Uterus (tissue), 2 donors: ENCODE results near the gene TROAP.
A peak's percentile ranks its signal among the peaks of the same experiment; 100 is the strongest.

Source experiments
- CTCF ChIP-seq, 4 experiments: fragments of 200-600 bp in 2 of 4; fragments of 450-650 bp in 2 of 4; sonication (generic) in 2 of 4; IDR thresholded peaks; one replicate each; pipeline ENCODE4 v1.5.1; 2016 to 2019; ENCODE audit warnings: antibody characterized with exemption in 4 of 4, mild to moderate bottlenecking in 2 of 4, moderate library complexity in 1 of 4
- POLR2A ChIP-seq, 2 donors: fragments of 450-650 bp; IDR thresholded peaks; one replicate each; pipeline ENCODE4 v1.6.1; 2016; ENCODE audit warnings: antibody characterized with exemption in 2 of 2, mild to moderate bottlenecking in 1 of 2, moderate library complexity in 1 of 2

GRCh38 chr12:49369411-49370145, 46.5 kb downstream of the TROAP start:
- peak; percentile 21 to 49 (median 27) for TF ChIP-seq CTCF (IDR thresholded peaks at IDR 0.05)
- no peak for TF ChIP-seq POLR2A (IDR thresholded peaks at IDR 0.05)
